ENCODE results near the gene AP1G2. TPM values are rescaled to one million over a fixed set of nuclear protein-coding genes. Genes with fewer than 3 reads are reported as not detected.

Gene AP1G2
- total and polyA plus RNA-seq, 2 donors, result 36.3 to 50.7 TPM

Other genes with a start within 250 kb of the AP1G2 start
- 52.0 TPM for gene PABPN1, start 246.3 kb downstream of the AP1G2 start, total RNA-seq
- 84.0 TPM for gene PABPN1, start 246.3 kb downstream of the AP1G2 start, polyA plus RNA-seq
- 30.5 TPM for gene SLC22A17, start 214.9 kb downstream of the AP1G2 start, total RNA-seq
- 40.8 TPM for gene SLC22A17, start 214.9 kb downstream of the AP1G2 start, polyA plus RNA-seq
- gene EFS, start 202.6 kb downstream of the AP1G2 start, total RNA-seq, result 15.0 TPM
- 28.7 TPM for gene EFS, start 202.6 kb downstream of the AP1G2 start, polyA plus RNA-seq
- not detected for gene IL25, start 195.0 kb downstream of the AP1G2 start, total RNA-seq
- not detected for gene IL25, start 195.0 kb downstream of the AP1G2 start, polyA plus RNA-seq
- 3.5 TPM for gene CMTM5, start 190.7 kb downstream of the AP1G2 start, total RNA-seq
- gene CMTM5, start 190.7 kb downstream of the AP1G2 start, polyA plus RNA-seq, result 2.0 TPM
- gene MYH6, start 159.5 kb downstream of the AP1G2 start, total RNA-seq, result 0.26 TPM
- not detected for gene MYH6, start 159.5 kb downstream of the AP1G2 start, polyA plus RNA-seq
- gene MYH7, start 132.1 kb downstream of the AP1G2 start, total RNA-seq, result 29.9 TPM
- gene MYH7, start 132.1 kb downstream of the AP1G2 start, polyA plus RNA-seq, result not detected
- gene NGDN, start 98.1 kb downstream of the AP1G2 start, total RNA-seq, result 33.9 TPM
- 48.3 TPM for gene NGDN, start 98.1 kb downstream of the AP1G2 start, polyA plus RNA-seq
- gene ZFHX2, start 16.0 kb downstream of the AP1G2 start, total RNA-seq, result 0.32 TPM
- gene ZFHX2, start 16.0 kb downstream of the AP1G2 start, polyA plus RNA-seq, result 0.71 TPM
- gene THTPA, start 11.5 kb downstream of the AP1G2 start, total RNA-seq, result 7.1 TPM
- 25.3 TPM for gene THTPA, start 11.5 kb downstream of the AP1G2 start, polyA plus RNA-seq
- 2.7 TPM for gene JPH4, start 11.0 kb upstream of the AP1G2 start, total RNA-seq
- 2.5 TPM for gene JPH4, start 11.0 kb upstream of the AP1G2 start, polyA plus RNA-seq
- gene DHRS2, start 68.6 kb upstream of the AP1G2 start, total RNA-seq, result 593 TPM
- gene DHRS2, start 68.6 kb upstream of the AP1G2 start, polyA plus RNA-seq, result 309 TPM